ENCODE data around the gene PTPRA.
"Not testable (repeated sequence)": the region's sequence is repeated elsewhere in the genome, so short reads cannot be mapped to it uniquely, and the experiment has no call there.

Gene PTPRA

GRCh38 chr20:3043322-3043721, 170.0 kb downstream of the PTPRA start, which contains the start of gene GNRH2:
TSS of gene GNRH2 (plus strand) at chr20:3043622. CDS start at chr20:3044415, 793 bp downstream.
- no peak for DNase-seq (ENCODE audit: low spot score)

- DNase-seq (ENCODE audit: low spot score) = no peak
Measured at GRCh38 chr20:3044336-3044965, 171.2 kb downstream of the PTPRA start.

- no peak for DNase-seq (ENCODE audit: low spot score)
Measured at GRCh38 chr20:3045042-3045815, 171.9 kb downstream of the PTPRA start.

- peak; percentile 19 for DNase-seq (ENCODE audit: low spot score)
Measured at GRCh38 chr20:3045816-3046676, 172.8 kb downstream of the PTPRA start, which contains the start of gene MRPS26. TSS of gene MRPS26 (plus strand) at chr20:3046052. CDS start at chr20:3046069, 17 bp downstream.

- no peak for DNase-seq (ENCODE audit: low spot score)
Measured at GRCh38 chr20:3046677-3047462, 173.6 kb downstream of the PTPRA start.

- no peak for DNase-seq (ENCODE audit: low spot score)
Measured at GRCh38 chr20:3047486-3048419, 174.5 kb downstream of the PTPRA start.

- DNase-seq (ENCODE audit: low spot score) = no peak
Measured at GRCh38 chr20:3051385-3052019, 178.2 kb downstream of the PTPRA start.

GRCh38 chr20:3059489-3059888, 186.2 kb downstream of the PTPRA start:
- no peak for DNase-seq (ENCODE audit: low spot score)

GRCh38 chr20:3064119-3064518, 190.8 kb downstream of the PTPRA start:
- not testable (repeated sequence) for DNase-seq (ENCODE audit: low spot score)

GRCh38 chr20:3067139-3068014, 194.1 kb downstream of the PTPRA start:
- no peak for DNase-seq (ENCODE audit: low spot score)

GRCh38 chr20:3068075-3068474, 194.8 kb downstream of the PTPRA start:
- no peak for DNase-seq (ENCODE audit: low spot score)

- no peak for DNase-seq (ENCODE audit: low spot score)
Measured at GRCh38 chr20:3068986-3069900, 196.0 kb downstream of the PTPRA start.

GRCh38 chr20:3070725-3071124, 197.4 kb downstream of the PTPRA start:
- no peak for DNase-seq (ENCODE audit: low spot score)

- no peak for DNase-seq (ENCODE audit: low spot score)
Measured at GRCh38 chr20:3071266-3071609, 198.0 kb downstream of the PTPRA start.

- no peak for DNase-seq (ENCODE audit: low spot score)
Measured at GRCh38 chr20:3071610-3072529, 198.6 kb downstream of the PTPRA start, which contains the start of gene OXT. TSS of gene OXT (plus strand) at chr20:3071620. CDS start at chr20:3071656, 36 bp downstream.

- no peak for DNase-seq (ENCODE audit: low spot score)
Measured at GRCh38 chr20:3072530-3073250, 199.4 kb downstream of the PTPRA start.

Measured in hematopoietic multipotent progenitor cell treated with erythropoietin and hydrocortisone succinate and interleukin-3 and kit ligand, for 17 days (in vitro differentiated cells).